ENCODE results near the gene ROR2.

Gene ROR2

GRCh38 chr9:91771864-91772263, 178.2 kb downstream of the ROR2 start:
- DNase-seq (ENCODE audit: low read depth): no peak

- DNase-seq (ENCODE audit: low read depth): no peak
Observed at GRCh38 chr9:91771027-91771426, 179.0 kb downstream of the ROR2 start.

GRCh38 chr9:91770229-91770628, 179.8 kb downstream of the ROR2 start:
- DNase-seq (ENCODE audit: low read depth): no peak

GRCh38 chr9:91768977-91769916, 180.8 kb downstream of the ROR2 start:
- DNase-seq (ENCODE audit: low read depth): no peak

- DNase-seq (ENCODE audit: low read depth): no peak
Observed at GRCh38 chr9:91768507-91768906, 181.5 kb downstream of the ROR2 start.

GRCh38 chr9:91766315-91767069, 183.5 kb downstream of the ROR2 start:
- no peak for DNase-seq (ENCODE audit: low read depth)

- DNase-seq (ENCODE audit: low read depth): no peak
Observed at GRCh38 chr9:91765296-91765695, 184.7 kb downstream of the ROR2 start.

- no peak for DNase-seq (ENCODE audit: low read depth)
Observed at GRCh38 chr9:91764661-91765060, 185.4 kb downstream of the ROR2 start.

GRCh38 chr9:91761362-91761761, 188.7 kb downstream of the ROR2 start:
- no peak for DNase-seq (ENCODE audit: low read depth)

GRCh38 chr9:91760906-91761305, 189.1 kb downstream of the ROR2 start:
- DNase-seq (ENCODE audit: low read depth): no peak

GRCh38 chr9:91758491-91758981, 191.5 kb downstream of the ROR2 start:
- DNase-seq (ENCODE audit: low read depth): no peak

- DNase-seq (ENCODE audit: low read depth): no peak
Observed at GRCh38 chr9:91757782-91758181, 192.2 kb downstream of the ROR2 start.

- no peak for DNase-seq (ENCODE audit: low read depth)
Observed at GRCh38 chr9:91756510-91756780, 193.6 kb downstream of the ROR2 start.

GRCh38 chr9:91755761-91756509, 194.1 kb downstream of the ROR2 start:
- no peak for DNase-seq (ENCODE audit: low read depth)

- no peak for DNase-seq (ENCODE audit: low read depth)
Observed at GRCh38 chr9:91753711-91754110, 196.3 kb downstream of the ROR2 start.

- no peak for DNase-seq (ENCODE audit: low read depth)
Observed at GRCh38 chr9:91751922-91752321, 198.1 kb downstream of the ROR2 start.

- DNase-seq (ENCODE audit: low read depth): no peak
Observed at GRCh38 chr9:91750343-91750742, 199.7 kb downstream of the ROR2 start.

- DNase-seq (ENCODE audit: low read depth): no peak
Observed at GRCh38 chr9:91746904-91747303, 203.1 kb downstream of the ROR2 start.

- no peak for DNase-seq (ENCODE audit: low read depth)
Observed at GRCh38 chr9:91746357-91746756, 203.7 kb downstream of the ROR2 start.

GRCh38 chr9:91744114-91744513, 205.9 kb downstream of the ROR2 start:
- DNase-seq (ENCODE audit: low read depth): no peak

- DNase-seq (ENCODE audit: low read depth): no peak
Observed at GRCh38 chr9:91741522-91741921, 208.5 kb downstream of the ROR2 start.

GRCh38 chr9:91740701-91741100, 209.3 kb downstream of the ROR2 start:
- DNase-seq (ENCODE audit: low read depth): no peak
